GM23338 (cell line): Measurements from ENCODE around the gene DDX20. TPM values are rescaled to one million over a fixed set of nuclear protein-coding genes. Genes with fewer than 3 reads are reported as not detected.
A peak's percentile ranks its signal among the peaks of the same experiment; 100 is the strongest.

Experiments used
- ATAC-seq: fragments of 200-7000 bp; cut with Tn5 transposase; 3 replicates; pipeline ENCODE4 v1.9.1; 2020
- DNase-seq: peaks from one replicate; pipeline ENCODE4 v3.0.0-alpha.2; 2015; ENCODE audit warnings: low spot score
- H2AFZ ChIP-seq: fragments of 200-600 bp; sonication (generic); 2 replicates; pipeline ENCODE4 v1.8.0; 2016; ENCODE audit warnings: antibody characterized with exemption, mild to moderate bottlenecking, moderate library complexity
- H3F3A ChIP-seq: fragments of 200-600 bp; sonication (generic); replicated peaks from 2 replicates; pipeline ENCODE4 v1.8.0; 2017; ENCODE audit warnings: antibody characterized with exemption, mixed run types, low read depth
- H3K27ac ChIP-seq: fragments of 200-600 bp; sonication (generic); 2 replicates; pipeline ENCODE4 v1.6.1; 2016; ENCODE audit warnings: low read depth
- H3K27me3 ChIP-seq: fragments of 200-600 bp; sonication (generic); 2 replicates; pipeline ENCODE4 v1.8.0; 2016; ENCODE audit warnings: mild to moderate bottlenecking, mixed run types, moderate library complexity; ENCODE audit not compliant: insufficient read depth
- H3K36me3 ChIP-seq: fragments of 200-600 bp; sonication (generic); 2 replicates; pipeline ENCODE4 v1.8.0; 2016; ENCODE audit warnings: mild to moderate bottlenecking; ENCODE audit not compliant: insufficient read depth
- H3K4me1 ChIP-seq: fragments of 200-600 bp; sonication (generic); 2 replicates; pipeline ENCODE4 v1.8.0; 2016; ENCODE audit warnings: mild to moderate bottlenecking, moderate library complexity; ENCODE audit not compliant: insufficient read depth
- H3K4me2 ChIP-seq: fragments of 200-600 bp; sonication (generic); 2 replicates; pipeline ENCODE4 v1.7.1; 2017; ENCODE audit warnings: mixed run types
- H3K4me3 ChIP-seq: fragments of 200-600 bp; sonication (generic); 2 replicates; pipeline ENCODE4 v1.6.1; 2016; ENCODE audit warnings: mixed run types
- H3K79me2 ChIP-seq: fragments of 200-600 bp; sonication (generic); replicated peaks from 2 replicates; pipeline ENCODE4 v1.8.0; 2017; ENCODE audit warnings: mild to moderate bottlenecking; ENCODE audit not compliant: insufficient read depth
- H3K9me2 ChIP-seq: fragments of 200-600 bp; sonication (generic); 2 replicates; pipeline ENCODE4 v1.8.0; 2017; ENCODE audit not compliant: insufficient read depth
- H4K20me1 ChIP-seq: fragments of 200-600 bp; sonication (generic); replicated peaks from 2 replicates; pipeline ENCODE4 v1.8.0; 2017; ENCODE audit warnings: mild to moderate bottlenecking; ENCODE audit not compliant: insufficient read depth
- H3K27ac Mint-ChIP-seq: 2 replicates; pipeline ENCODE4 v1.8.0; 2020; ENCODE audit warnings: inconsistent platforms, mild to moderate bottlenecking, moderate library complexity, mixed read lengths
- H3K27me3 Mint-ChIP-seq: 3 replicates; pipeline ENCODE4 v1.8.0; 2022; ENCODE audit warnings: low read depth, mild to moderate bottlenecking, moderate library complexity, mixed read lengths, inconsistent platforms; ENCODE audit not compliant: insufficient read depth, poor library complexity
- H3K36me3 Mint-ChIP-seq: 3 replicates; pipeline ENCODE4 v1.8.0; 2021; ENCODE audit warnings: low read depth, mild to moderate bottlenecking, inconsistent platforms, moderate library complexity, mixed read lengths
- H3K4me1 Mint-ChIP-seq: 3 replicates; pipeline ENCODE4 v1.8.0; 2020; ENCODE audit warnings: mild to moderate bottlenecking, inconsistent platforms, mixed read lengths
- H3K4me3 Mint-ChIP-seq: 3 replicates; pipeline ENCODE4 v1.8.0; 2021; ENCODE audit warnings: moderate library complexity, mild to moderate bottlenecking, inconsistent platforms, mixed read lengths
- H3K9me3 Mint-ChIP-seq: 3 replicates; pipeline ENCODE4 v1.8.0; 2020; ENCODE audit warnings: moderate library complexity, mild to moderate bottlenecking, inconsistent platforms, mixed read lengths
- CREB1 ChIP-seq: fragments of 250-450 bp; sonication (Bioruptor Pico); IDR thresholded peaks from 2 replicates; pipeline ENCODE4 v1.5.0; 2020; ENCODE audit warnings: low read depth, mild to moderate bottlenecking, moderate library complexity
- CTCF ChIP-seq, 2 experiments: fragments of 200-600 bp in 1 of 2; sonication (generic) in 1 of 2; conservative IDR thresholded peaks; 2 replicates each; pipeline versions ENCODE4 v1.5.1 to v1.6.1; 2016 to 2017; ENCODE audit warnings: antibody characterized with exemption in 2 of 2, low read depth in 2 of 2, mild to moderate bottlenecking in 2 of 2, moderate library complexity in 1 of 2
- EZH2 ChIP-seq: fragments of 200-600 bp; sonication (generic); IDR thresholded peaks from one replicate; pipeline ENCODE4 v1.8.0; 2017; ENCODE audit warnings: antibody characterized with exemption, mild to moderate bottlenecking, low read depth; ENCODE audit not compliant: unreplicated experiment
- EZH2phosphoT487 ChIP-seq: fragments of 200-600 bp; sonication (generic); IDR thresholded peaks from one replicate; pipeline ENCODE4 v1.8.1; 2018; ENCODE audit warnings: antibody characterized with exemption; ENCODE audit not compliant: unreplicated experiment
- JUNB ChIP-seq: IDR thresholded peaks from one replicate; pipeline ENCODE4 v1.6.1; 2016; ENCODE audit warnings: antibody characterized with exemption; ENCODE audit not compliant: unreplicated experiment
- NANOG ChIP-seq: IDR thresholded peaks from 2 replicates; pipeline ENCODE4 v1.6.1; 2016; ENCODE audit warnings: antibody characterized with exemption, borderline replicate concordance
- POLR2AphosphoS5 ChIP-seq: IDR thresholded peaks from 2 replicates; pipeline ENCODE4 v1.6.1; 2016; ENCODE audit warnings: antibody characterized with exemption, low read depth
- STAT1 ChIP-seq: IDR thresholded peaks from one replicate; pipeline ENCODE4 v1.6.1; 2016; ENCODE audit warnings: antibody characterized with exemption; ENCODE audit not compliant: unreplicated experiment
- ZNF114 ChIP-seq: fragments of 250-450 bp; sonication (Bioruptor Pico); IDR thresholded peaks from 2 replicates; pipeline ENCODE4 v1.5.0; 2020; ENCODE audit warnings: mild to moderate bottlenecking, moderate library complexity
- ZNF331 ChIP-seq: fragments of 250-450 bp; sonication (Bioruptor Pico); IDR thresholded peaks from 2 replicates; pipeline ENCODE4 v1.5.0; 2020; ENCODE audit warnings: low read depth, mild to moderate bottlenecking, moderate library complexity
- polyA plus RNA-seq: library from polyadenylated mRNA; unstranded; fragments of >200 nt; fragmentation: Nextera tagmentation; extraction: Ambion mirVana; gene quantifications from 2 replicates; pipeline ENCODE4 v1.2.1, GENCODE V29; 2016
- total RNA-seq: library from RNA; depleted of rRNA; stranded (reverse); fragments of >200 nt; shearing (Covaris generic); gene quantifications from 2 replicates; pipeline ENCODE4 v1.2.3, GENCODE V29; 2014
- TF ChIP-seq, protein P1 (sequence below): IDR thresholded peaks from one replicate; pipeline ENCODE4 v1.6.1; 2018; ENCODE audit warnings: antibody characterized with exemption; ENCODE audit not compliant: unreplicated experiment
- TF ChIP-seq, protein P2 (sequence below): IDR thresholded peaks from 2 replicates; pipeline ENCODE4 v1.6.1; 2016; ENCODE audit warnings: antibody characterized with exemption
- TF ChIP-seq, protein P3 (sequence below): fragments of 250-450 bp; sonication (Bioruptor Pico); IDR thresholded peaks from 2 replicates; pipeline ENCODE4 v1.5.0; 2020; ENCODE audit warnings: mild to moderate bottlenecking, moderate library complexity

The DDX20 gene
- total and polyA plus RNA-seq, 2 experiments from 2014 or later: 11.9 to 54.4 TPM

DNA sequence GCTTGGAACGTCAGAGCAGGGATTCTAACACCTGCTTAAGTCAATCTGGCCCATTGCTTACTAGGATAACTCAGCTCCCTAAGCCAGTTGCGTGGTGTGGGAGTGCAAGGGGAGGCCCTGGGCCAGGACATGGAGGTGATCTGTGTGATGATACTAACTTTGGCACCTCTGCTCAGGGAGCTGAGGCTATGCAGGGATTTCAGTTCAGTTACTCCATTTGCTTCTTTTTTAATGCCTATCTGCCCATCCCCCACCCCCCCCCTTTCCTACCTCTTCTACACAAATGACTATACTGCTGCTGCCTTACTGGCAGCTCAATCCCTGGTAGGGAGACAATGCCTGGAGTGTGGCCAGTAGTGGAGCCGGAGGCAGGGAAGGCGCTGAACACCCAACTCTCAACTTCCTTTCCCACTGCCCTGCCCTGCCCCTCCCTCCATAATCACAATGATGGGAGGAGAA, 36.0 kb upstream of the DDX20 start:
- peak overlapping the region; percentile 42; the same call in 1 of the 2 replicates for H3K4me2 ChIP-seq
- no peaks in the 10 kb centered on the region for H3K79me2 ChIP-seq
- Mint-ChIP-seq H3K9me3 (no peaks in the 10 kb centered on the region; the same call in 2 of the 3 replicates), H3K27ac (no peak overlapping the region), H3K27me3 (peaks cover 11% of the 10 kb centered on the region), H3K4me1 (peaks cover 40% of the 10 kb centered on the region), H3K36me3 (no peaks in the 10 kb centered on the region), H3K4me3 (no peak overlapping the region; the same call in 2 of the 3 replicates)
- peak; percentile 13 for ATAC-seq
- DNase-seq: no peak
- H3K9me2 ChIP-seq: peaks cover 6% of the 10 kb centered on the region; the same call in 1 of the 2 replicates
- H3K36me3 ChIP-seq: no peaks in the 10 kb centered on the region
- H3K4me1 ChIP-seq: peaks cover 34% of the 10 kb centered on the region
- H3F3A ChIP-seq: no peaks in the 10 kb centered on the region; the same call in 1 of the 2 replicates
- H3K4me3 ChIP-seq: no peak overlapping the region
- H4K20me1 ChIP-seq: no peaks in the 10 kb centered on the region
- no peak overlapping the region for H3K27ac ChIP-seq
- no peak overlapping the region for H2AFZ ChIP-seq
- no peaks in the 10 kb centered on the region for H3K27me3 ChIP-seq
- no peak for TF ChIP-seq EZH2
- no peak for TF ChIP-seq STAT1
- TF ChIP-seq POLR2AphosphoS5: no peak
- no peak for TF ChIP-seq JUNB
- TF ChIP-seq CREB1 (CRISPR knock-in tag): no peak
- TF ChIP-seq CTCF (conservative IDR thresholded peaks at IDR 0.05; ENCODE audit: low read depth in 2 of 2): no peak
- no peak for TF ChIP-seq EZH2phosphoT487
- TF ChIP-seq, protein P1, sequence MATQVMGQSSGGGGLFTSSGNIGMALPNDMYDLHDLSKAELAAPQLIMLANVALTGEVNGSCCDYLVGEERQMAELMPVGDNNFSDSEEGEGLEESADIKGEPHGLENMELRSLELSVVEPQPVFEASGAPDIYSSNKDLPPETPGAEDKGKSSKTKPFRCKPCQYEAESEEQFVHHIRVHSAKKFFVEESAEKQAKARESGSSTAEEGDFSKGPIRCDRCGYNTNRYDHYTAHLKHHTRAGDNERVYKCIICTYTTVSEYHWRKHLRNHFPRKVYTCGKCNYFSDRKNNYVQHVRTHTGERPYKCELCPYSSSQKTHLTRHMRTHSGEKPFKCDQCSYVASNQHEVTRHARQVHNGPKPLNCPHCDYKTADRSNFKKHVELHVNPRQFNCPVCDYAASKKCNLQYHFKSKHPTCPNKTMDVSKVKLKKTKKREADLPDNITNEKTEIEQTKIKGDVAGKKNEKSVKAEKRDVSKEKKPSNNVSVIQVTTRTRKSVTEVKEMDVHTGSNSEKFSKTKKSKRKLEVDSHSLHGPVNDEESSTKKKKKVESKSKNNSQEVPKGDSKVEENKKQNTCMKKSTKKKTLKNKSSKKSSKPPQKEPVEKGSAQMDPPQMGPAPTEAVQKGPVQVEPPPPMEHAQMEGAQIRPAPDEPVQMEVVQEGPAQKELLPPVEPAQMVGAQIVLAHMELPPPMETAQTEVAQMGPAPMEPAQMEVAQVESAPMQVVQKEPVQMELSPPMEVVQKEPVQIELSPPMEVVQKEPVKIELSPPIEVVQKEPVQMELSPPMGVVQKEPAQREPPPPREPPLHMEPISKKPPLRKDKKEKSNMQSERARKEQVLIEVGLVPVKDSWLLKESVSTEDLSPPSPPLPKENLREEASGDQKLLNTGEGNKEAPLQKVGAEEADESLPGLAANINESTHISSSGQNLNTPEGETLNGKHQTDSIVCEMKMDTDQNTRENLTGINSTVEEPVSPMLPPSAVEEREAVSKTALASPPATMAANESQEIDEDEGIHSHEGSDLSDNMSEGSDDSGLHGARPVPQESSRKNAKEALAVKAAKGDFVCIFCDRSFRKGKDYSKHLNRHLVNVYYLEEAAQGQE: no peak
- no peak for TF ChIP-seq NANOG
- TF ChIP-seq, protein P2, sequence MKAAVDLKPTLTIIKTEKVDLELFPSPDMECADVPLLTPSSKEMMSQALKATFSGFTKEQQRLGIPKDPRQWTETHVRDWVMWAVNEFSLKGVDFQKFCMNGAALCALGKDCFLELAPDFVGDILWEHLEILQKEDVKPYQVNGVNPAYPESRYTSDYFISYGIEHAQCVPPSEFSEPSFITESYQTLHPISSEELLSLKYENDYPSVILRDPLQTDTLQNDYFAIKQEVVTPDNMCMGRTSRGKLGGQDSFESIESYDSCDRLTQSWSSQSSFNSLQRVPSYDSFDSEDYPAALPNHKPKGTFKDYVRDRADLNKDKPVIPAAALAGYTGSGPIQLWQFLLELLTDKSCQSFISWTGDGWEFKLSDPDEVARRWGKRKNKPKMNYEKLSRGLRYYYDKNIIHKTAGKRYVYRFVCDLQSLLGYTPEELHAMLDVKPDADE: no peak
- no peak for TF ChIP-seq ZNF114 (CRISPR knock-in tag)
- TF ChIP-seq, protein P3, sequence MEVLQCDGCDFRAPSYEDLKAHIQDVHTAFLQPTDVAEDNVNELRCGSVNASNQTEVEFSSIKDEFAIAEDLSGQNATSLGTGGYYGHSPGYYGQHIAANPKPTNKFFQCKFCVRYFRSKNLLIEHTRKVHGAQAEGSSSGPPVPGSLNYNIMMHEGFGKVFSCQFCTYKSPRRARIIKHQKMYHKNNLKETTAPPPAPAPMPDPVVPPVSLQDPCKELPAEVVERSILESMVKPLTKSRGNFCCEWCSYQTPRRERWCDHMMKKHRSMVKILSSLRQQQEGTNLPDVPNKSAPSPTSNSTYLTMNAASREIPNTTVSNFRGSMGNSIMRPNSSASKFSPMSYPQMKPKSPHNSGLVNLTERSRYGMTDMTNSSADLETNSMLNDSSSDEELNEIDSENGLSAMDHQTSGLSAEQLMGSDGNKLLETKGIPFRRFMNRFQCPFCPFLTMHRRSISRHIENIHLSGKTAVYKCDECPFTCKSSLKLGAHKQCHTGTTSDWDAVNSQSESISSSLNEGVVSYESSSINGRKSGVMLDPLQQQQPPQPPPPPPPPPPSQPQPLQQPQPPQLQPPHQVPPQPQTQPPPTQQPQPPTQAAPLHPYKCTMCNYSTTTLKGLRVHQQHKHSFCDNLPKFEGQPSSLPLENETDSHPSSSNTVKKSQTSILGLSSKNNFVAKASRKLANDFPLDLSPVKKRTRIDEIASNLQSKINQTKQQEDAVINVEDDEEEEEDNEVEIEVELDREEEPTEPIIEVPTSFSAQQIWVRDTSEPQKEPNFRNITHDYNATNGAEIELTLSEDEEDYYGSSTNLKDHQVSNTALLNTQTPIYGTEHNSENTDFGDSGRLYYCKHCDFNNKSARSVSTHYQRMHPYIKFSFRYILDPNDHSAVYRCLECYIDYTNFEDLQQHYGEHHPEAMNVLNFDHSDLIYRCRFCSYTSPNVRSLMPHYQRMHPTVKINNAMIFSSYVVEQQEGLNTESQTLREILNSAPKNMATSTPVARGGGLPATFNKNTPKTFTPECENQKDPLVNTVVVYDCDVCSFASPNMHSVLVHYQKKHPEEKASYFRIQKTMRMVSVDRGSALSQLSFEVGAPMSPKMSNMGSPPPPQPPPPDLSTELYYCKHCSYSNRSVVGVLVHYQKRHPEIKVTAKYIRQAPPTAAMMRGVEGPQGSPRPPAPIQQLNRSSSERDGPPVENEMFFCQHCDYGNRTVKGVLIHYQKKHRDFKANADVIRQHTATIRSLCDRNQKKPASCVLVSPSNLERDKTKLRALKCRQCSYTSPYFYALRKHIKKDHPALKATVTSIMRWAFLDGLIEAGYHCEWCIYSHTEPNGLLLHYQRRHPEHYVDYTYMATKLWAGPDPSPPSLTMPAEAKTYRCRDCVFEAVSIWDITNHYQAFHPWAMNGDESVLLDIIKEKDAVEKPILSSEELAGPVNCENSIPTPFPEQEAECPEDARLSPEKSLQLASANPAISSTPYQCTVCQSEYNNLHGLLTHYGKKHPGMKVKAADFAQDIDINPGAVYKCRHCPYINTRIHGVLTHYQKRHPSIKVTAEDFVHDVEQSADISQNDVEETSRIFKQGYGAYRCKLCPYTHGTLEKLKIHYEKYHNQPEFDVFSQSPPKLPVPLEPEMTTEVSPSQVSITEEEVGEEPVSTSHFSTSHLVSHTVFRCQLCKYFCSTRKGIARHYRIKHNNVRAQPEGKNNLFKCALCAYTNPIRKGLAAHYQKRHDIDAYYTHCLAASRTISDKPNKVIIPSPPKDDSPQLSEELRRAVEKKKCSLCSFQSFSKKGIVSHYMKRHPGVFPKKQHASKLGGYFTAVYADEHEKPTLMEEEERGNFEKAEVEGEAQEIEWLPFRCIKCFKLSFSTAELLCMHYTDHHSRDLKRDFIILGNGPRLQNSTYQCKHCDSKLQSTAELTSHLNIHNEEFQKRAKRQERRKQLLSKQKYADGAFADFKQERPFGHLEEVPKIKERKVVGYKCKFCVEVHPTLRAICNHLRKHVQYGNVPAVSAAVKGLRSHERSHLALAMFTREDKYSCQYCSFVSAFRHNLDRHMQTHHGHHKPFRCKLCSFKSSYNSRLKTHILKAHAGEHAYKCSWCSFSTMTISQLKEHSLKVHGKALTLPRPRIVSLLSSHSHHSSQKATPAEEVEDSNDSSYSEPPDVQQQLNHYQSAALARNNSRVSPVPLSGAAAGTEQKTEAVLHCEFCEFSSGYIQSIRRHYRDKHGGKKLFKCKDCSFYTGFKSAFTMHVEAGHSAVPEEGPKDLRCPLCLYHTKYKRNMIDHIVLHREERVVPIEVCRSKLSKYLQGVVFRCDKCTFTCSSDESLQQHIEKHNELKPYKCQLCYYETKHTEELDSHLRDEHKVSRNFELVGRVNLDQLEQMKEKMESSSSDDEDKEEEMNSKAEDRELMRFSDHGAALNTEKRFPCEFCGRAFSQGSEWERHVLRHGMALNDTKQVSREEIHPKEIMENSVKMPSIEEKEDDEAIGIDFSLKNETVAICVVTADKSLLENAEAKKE (CRISPR knock-in tag): no peak
- TF ChIP-seq ZNF331 (CRISPR knock-in tag): no peak
